Middle frontal gyrus (tissue), 1 donor: ENCODE measurements around the gene CXCL1.

Experiments used
- DNase-seq: peaks from one replicate; pipeline ENCODE4 v3.0.0-alpha.2; 2015; ENCODE audit warnings: low spot score; ENCODE audit errors: extremely low spot score

CXCL1 gene

DNA sequence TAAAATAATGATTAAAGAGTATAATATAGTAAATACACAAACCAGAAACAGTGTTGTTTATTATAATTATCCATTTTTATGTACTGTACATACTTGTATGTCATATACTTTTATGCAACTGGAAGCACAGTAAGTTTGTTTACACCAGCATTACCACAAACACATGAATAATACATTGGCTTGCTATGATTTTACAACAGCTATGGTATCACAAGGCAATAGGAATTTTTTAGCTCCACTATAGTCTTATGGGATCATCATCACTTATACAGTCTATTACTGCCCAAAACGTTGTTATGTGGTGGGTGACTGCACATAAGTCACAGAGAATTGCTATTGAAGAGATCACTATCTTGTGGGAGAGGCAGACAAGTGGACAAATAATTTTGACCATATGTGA, 17.9 kb upstream of the CXCL1 start:
- no peak for DNase-seq

DNA sequence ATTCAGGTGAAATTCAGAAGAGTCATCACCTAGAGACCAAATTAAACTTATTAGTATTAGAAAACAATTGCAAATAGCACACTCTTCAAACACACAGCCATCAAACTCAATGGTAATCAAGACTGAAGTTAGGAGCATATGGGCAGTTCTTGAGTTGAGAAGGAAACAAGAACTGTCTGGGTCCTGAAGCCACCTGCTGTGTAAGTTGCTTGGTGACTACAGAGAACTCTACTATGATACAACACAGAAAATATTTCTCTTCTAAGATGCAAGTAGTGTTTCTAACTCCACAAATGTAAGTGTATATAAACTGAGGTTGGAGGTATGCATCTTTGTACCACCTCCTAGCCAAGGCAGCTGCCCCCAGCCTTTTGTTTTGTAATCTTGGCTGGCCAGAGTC, 16.4 kb upstream of the CXCL1 start:
- no peak for DNase-seq

- DNase-seq, result no peak
Observed at GRCh38 chr4:73853246-73853704, 15.9 kb upstream of the CXCL1 start, which contains the start of gene PF4V1. TSS of gene PF4V1 (plus strand) at chr4:73853296. CDS start at chr4:73853363, 67 bp downstream.

- no peak for DNase-seq
Observed at GRCh38 chr4:73853718-73854473, 15.3 kb upstream of the CXCL1 start.

- DNase-seq, result no peak
Observed at GRCh38 chr4:73855406-73855805, 13.8 kb upstream of the CXCL1 start.

DNA sequence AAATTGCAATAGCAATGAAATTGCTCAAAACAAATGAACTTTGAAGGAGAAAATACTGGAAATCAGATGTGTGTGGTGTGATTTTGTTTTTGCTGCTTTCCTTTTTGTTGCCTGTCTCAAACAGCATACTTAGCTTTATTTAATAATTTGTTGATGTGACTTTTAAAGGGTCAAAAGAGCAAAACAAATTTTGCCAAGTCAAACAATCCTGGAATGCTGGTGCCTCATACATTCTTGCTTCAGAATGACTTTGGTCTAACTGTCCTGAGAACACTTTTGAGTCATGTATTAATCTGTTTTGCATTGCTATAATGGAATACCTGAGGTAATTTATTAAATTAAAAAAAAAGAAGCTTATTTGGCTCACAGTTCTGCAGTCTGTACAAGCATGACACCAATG, 12.7 kb upstream of the CXCL1 start:
- DNase-seq, result no peak

DNA sequence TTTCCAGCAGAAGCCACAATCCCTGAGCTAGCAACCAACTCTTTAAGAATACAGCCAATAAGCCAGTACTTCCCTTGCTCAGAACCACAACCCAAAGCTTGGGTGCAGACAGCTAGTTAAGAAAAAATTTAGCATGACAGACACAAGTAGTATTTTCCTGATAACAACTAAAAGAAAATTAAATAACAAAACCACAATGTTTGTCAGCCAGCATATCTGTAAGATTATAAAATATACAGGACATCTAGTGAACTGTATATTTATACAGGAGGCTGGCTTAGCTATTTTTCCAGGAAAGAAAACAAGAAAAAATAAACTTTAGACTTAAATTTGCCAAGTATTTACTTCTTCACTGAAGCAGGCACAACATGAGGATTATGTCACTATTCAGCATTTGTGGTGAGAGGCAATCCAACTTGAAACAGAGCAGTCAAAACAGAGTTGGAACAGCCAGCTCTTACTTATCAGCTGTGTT, 9.5 kb upstream of the CXCL1 start:
- DNase-seq, result no peak

DNA sequence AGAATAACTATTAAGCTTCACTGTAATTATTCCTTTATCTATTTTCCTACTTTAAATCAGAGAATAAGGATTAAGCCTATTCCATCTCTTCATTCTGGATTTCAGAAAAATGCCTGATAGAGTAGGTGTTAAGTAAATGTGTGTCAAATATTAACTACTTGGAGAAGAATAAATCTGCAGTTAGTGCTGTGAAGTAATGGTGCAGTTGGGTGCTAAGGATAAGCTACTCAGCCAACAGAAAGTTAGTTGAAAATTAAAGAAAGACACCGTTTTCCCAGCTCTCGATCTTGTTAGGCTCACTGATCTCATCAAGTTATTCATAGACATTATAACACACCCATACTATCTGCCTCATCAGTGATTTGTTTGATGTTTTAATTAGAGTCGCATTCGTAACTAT, 9.0 kb upstream of the CXCL1 start:
- DNase-seq, result no peak

DNA sequence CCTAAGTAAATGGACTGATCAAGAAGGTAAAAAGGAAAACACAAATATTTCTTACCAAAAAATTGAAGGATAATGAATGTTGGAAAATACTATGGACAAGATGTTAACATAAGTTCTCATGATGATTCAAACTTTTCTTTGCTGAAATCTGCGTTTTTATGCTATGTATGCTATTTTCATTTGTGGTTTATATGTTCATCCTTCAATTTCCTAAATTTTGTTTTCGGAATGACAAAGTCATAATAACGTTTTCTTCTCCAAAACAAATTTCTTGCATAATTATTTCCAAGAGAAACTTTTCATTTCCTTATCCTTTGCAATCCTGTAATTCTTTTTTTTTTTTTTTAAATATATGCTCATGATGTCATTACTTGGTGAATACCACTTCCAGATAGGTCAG, 8.3 kb upstream of the CXCL1 start:
- no peak for DNase-seq

DNA sequence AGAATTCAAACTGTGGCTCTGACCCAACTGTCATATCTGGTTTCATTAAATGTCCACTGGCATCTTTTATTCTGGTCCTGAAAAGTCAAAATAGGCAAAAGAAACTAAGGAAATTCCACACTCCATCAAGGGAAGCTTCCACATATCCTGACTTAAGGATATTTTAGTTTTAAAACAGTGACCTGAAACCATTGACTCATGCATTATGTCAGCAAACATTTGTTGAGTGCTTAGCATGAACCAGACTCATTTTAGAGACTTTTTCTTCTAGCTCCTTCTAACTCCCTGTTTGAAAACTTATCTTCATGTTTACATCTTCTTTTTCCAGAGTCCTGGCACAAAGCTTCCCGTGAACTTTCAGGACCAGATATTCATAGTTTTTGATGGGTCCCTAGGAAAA, 6.9 kb upstream of the CXCL1 start:
- DNase-seq, result no peak

GRCh38 chr4:73864365-73864764, 4.8 kb upstream of the CXCL1 start:
- no peak for DNase-seq

- DNase-seq, result no peak
Observed at GRCh38 chr4:73864961-73865360, 4.2 kb upstream of the CXCL1 start.

GRCh38 chr4:73865431-73866096, 3.6 kb upstream of the CXCL1 start:
- DNase-seq, result no peak

GRCh38 chr4:73866246-73866645, 2.9 kb upstream of the CXCL1 start:
- no peak for DNase-seq

GRCh38 chr4:73867783-73868182, 1.4 kb upstream of the CXCL1 start:
- DNase-seq, result no peak

DNA sequence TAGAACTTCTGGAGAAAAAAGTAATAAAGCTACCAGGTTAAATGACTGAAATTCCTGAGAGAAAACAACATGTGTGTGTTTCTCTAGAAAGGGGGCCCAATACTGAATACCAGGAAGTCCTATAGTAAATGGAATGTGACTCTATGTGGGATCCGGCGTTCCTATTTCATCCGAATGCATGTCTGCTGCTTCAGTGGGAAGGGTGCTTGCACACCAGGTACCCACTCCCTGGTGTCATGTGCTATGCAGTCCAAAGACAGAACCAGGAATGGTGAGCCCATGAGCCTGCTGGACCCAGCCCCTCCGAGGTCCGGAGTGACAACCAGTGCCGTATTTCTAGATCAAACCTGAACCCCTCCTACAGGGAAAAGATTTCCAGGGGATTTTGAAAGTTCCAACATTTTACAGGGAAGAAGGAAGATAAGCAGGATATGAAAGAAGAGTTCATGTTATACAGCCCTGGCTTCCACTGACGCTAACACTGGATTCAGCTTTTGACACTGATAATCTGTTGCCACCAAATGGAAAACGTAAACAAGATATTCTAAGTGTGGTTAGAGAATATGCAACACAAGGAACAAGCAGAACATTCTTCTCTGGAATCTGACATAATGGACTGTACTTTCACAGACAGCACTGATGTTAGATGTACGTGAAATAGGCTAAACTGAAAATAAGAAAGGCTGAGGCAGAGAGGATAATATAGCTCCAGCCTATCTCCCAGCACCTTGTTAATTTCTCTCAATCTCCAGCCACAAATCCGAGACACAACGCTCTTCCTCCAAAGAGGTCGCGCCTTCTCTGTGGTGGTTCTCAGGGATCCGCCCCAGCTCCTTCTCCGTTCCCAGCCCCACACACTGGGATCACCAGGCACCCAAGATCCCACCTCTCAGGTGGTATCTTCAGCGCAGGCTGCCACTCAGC, 725 bp upstream of the CXCL1 start:
- DNase-seq, result no peak

DNA sequence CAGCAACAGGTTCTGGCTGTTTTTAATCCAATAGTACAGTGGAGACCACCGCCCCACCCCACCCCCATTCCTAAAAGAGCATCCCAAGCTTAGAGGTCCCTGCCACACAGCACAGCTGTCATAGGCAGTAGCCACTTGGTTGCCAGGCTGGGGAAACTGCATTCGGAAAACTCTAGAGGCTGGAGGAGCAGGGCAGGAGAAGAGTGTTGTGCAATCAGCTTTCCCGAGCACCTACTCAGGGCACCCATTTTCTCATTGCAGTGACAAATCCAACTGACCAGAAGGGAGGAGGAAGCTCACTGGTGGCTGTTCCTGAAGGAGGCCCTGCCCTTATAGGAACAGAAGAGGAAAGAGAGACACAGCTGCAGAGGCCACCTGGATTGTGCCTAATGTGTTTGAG, 1.1 kb downstream of the CXCL1 start:
- no peak for DNase-seq

GRCh38 chr4:73870768-73871167, 1.6 kb downstream of the CXCL1 start:
- no peak for DNase-seq

GRCh38 chr4:73871511-73872310, 2.5 kb downstream of the CXCL1 start:
- no peak for DNase-seq

- DNase-seq, result no peak
Observed at GRCh38 chr4:73872316-73873108, 3.3 kb downstream of the CXCL1 start.
